Measurements from ENCODE around the gene GPBP1L1. TPM values are rescaled to one million over a fixed set of nuclear protein-coding genes. Genes with fewer than 3 reads are reported as not detected.

Gene GPBP1L1
- total and polyA plus RNA-seq, 9 of the 15 experiments (the other 6 are each of a cell fraction or from before 2014, with no cell fraction given): 86.0 to 216 (median 138) TPM

- TF ChIP-seq ARID3B (CRISPR knock-in tag; IDR thresholded peaks at IDR 0.05; ENCODE audit: borderline replicate concordance) (no peak), U2AF1 (optimal IDR thresholded peaks at IDR 0.05; ENCODE audit: low read depth, low read length) (no peak), ZBTB43 (CRISPR knock-in tag; IDR thresholded peaks at IDR 0.05) (no peak), TAF7 (tag; IDR thresholded peaks at IDR 0.05) (0 out of 2 replicates have a peak, but pooled peaks have one; percentile 5), SMC3 (conservative IDR thresholded peaks at IDR 0.05; ENCODE audit: insufficient read depth, low read depth, low read length) (no peak), GABPA (tag; conservative IDR thresholded peaks at IDR 0.05; ENCODE audit: low read depth) (no peak), WHSC1 (IDR thresholded peaks at IDR 0.05; ENCODE audit: low read length) (no peak), NR3C1 (CRISPR knock-in tag; IDR thresholded peaks at IDR 0.05) (no peak), ZNF143 (CRISPR knock-in tag; IDR thresholded peaks at IDR 0.05) (no peak), PRPF4 (IDR thresholded peaks at IDR 0.05; ENCODE audit: insufficient read depth, low read depth, low read length, poor library complexity, severe bottlenecking) (no peak), POLR2G (IDR thresholded peaks at IDR 0.05; ENCODE audit: low read depth, low read length) (no peak), DEAF1 (CRISPR knock-in tag; IDR thresholded peaks at IDR 0.05) (no peak), NCOA2 (IDR thresholded peaks at IDR 0.05; ENCODE audit: partially characterized antibody in 2 of 2) (no peak), FIP1L1 (IDR thresholded peaks at IDR 0.05; ENCODE audit: low read depth, low read length, poor library complexity, severe bottlenecking) (no peak), ZKSCAN1 (IDR thresholded peaks at IDR 0.05; ENCODE audit: low read depth, low read length) (no peak), HMGN3 (IDR thresholded peaks at IDR 0.05; ENCODE audit: borderline replicate concordance, extremely low read depth, insufficient read length, low read depth, low read length) (no peak), RNF219 (CRISPR knock-in tag; IDR thresholded peaks at IDR 0.05) (no peak), CTCFL (IDR thresholded peaks at IDR 0.05; ENCODE audit: borderline replicate concordance, insufficient read depth, low read depth, low read length, poor library complexity, severe bottlenecking) (no peak)
Observed at GRCh38 chr1:45685308-45686014, 872 bp downstream of the GPBP1L1 start (continued).

All from K562 (cell line).